A549 (cell line): ENCODE results near the gene CFAP100. TPM values are rescaled to one million over a fixed set of nuclear protein-coding genes. Genes with fewer than 3 reads are reported as not detected.

Experiments
- ATAC-seq, 2 experiments: fragments of 200-7000 bp in 1 of 2; fragments of >200 bp in 1 of 2; cut with Nextera tagmentation in 1 of 2; cut with Tn5 transposase in 1 of 2; 3 replicates each; pipeline versions ENCODE4 v1.8.0 to v1.9.1; 2018 to 2020; ENCODE audit warnings: mild to moderate bottlenecking in 1 of 2, moderate library complexity in 1 of 2
- CTCF ChIA-PET: fragments of 300-600 bp; sonication (Branson Sonifier 250); formaldehyde crosslinking; extraction: SDS; loops from one replicate; lab custom pipeline; 2021; ENCODE audit warnings: antibody characterized with exemption, inconsistent platforms; lab: Yijun Ruan, JAX
- POLR2A ChIA-PET: fragments of 350-600 bp; formaldehyde crosslinking; extraction: SDS; loops from one replicate; lab custom pipeline; 2021; ENCODE audit warnings: antibody characterized with exemption, inconsistent platforms; lab: Yijun Ruan, JAX
- DNase-seq, 2 experiments: peaks; one replicate each; pipeline versions ENCODE4 v3.0.0 to v3.0.0-alpha.2; 2011 to 2016; ENCODE audit warnings: low read depth in 1 of 2, low spot score in 1 of 2
- FAIRE-seq: peaks from 2 replicates; lab custom pipeline; 2011; peaks lifted over from hg19 to GRCh38; lab: Jason Lieb, UNC
- H3K27ac ChIP-seq, 2 experiments: fragments of >200 bp; sonication (Bioruptor Twin); formaldehyde crosslinking; 3 replicates each; pipeline ENCODE4 v1.5.1; 2016 to 2017
- H3K4me1 ChIP-seq: fragments of >200 bp; sonication (Bioruptor Twin); formaldehyde crosslinking; 3 replicates; pipeline ENCODE4 v1.6.1; 2016
- H3K4me2 ChIP-seq: fragments of >200 bp; sonication (Bioruptor Twin); formaldehyde crosslinking; 3 replicates; pipeline ENCODE4 v1.6.1; 2016
- H3K4me3 ChIP-seq: fragments of >200 bp; sonication (Bioruptor Twin); formaldehyde crosslinking; 3 replicates; pipeline ENCODE4 v1.5.1; 2016
- H3K9me3 ChIP-seq: fragments of >200 bp; sonication (Bioruptor Twin); formaldehyde crosslinking; 3 replicates; pipeline ENCODE4 v1.6.1; 2016
- BHLHE40 ChIP-seq: IDR thresholded peaks from 2 replicates; pipeline ENCODE4 v1.6.1; 2012; ENCODE audit warnings: low read depth, low read length, inconsistent platforms
- CHD4 ChIP-seq: fragments of 200-600 bp; sonication (generic); IDR thresholded peaks from 2 replicates; pipeline ENCODE4 v1.6.1; 2016; ENCODE audit warnings: antibody characterized with exemption, mild to moderate bottlenecking, borderline replicate concordance
- CTCF ChIP-seq: fragments of >200 bp; sonication (Bioruptor Twin); formaldehyde crosslinking; IDR thresholded peaks from 3 replicates; pipeline ENCODE4 v1.5.1; 2016
- EHMT2 ChIP-seq: fragments of 200-600 bp; sonication (generic); IDR thresholded peaks from 2 replicates; pipeline ENCODE4 v1.6.1; 2016; ENCODE audit warnings: antibody characterized with exemption, low read depth, mild to moderate bottlenecking, moderate library complexity
- ESRRA ChIP-seq: fragments of 150-350 bp; IDR thresholded peaks from 2 replicates; pipeline ENCODE4 v1.6.1; 2014; ENCODE audit warnings: mild to moderate bottlenecking, low read length, borderline replicate concordance
- FOSB ChIP-seq: fragments of 250-450 bp; sonication (Bioruptor Pico); IDR thresholded peaks from 2 replicates; pipeline ENCODE4 v1.5.0; 2020; ENCODE audit warnings: mild to moderate bottlenecking, moderate library complexity
- FOSL2 ChIP-seq, 2 experiments: fragments of 450-650 bp in 1 of 2; fragments of >200 bp in 1 of 2; sonication (Bioruptor Twin) in 1 of 2; formaldehyde crosslinking; IDR thresholded peaks; 2 replicates each; pipeline versions ENCODE4 v1.5.0 to v1.6.1; 2016 to 2020; ENCODE audit warnings: mild to moderate bottlenecking in 1 of 2, moderate library complexity in 1 of 2
- FOXS1 ChIP-seq: fragments of 250-450 bp; sonication (Bioruptor Pico); IDR thresholded peaks from 2 replicates; pipeline ENCODE4 v1.5.0; 2020; ENCODE audit warnings: mild to moderate bottlenecking, moderate library complexity
- HDAC2 ChIP-seq: fragments of 200-600 bp; sonication (generic); IDR thresholded peaks from 2 replicates; pipeline ENCODE4 v1.6.1; 2016
- HOXA7 ChIP-seq: fragments of 250-450 bp; sonication (Bioruptor Pico); IDR thresholded peaks from 2 replicates; pipeline ENCODE4 v1.5.0; 2020; ENCODE audit warnings: mild to moderate bottlenecking, moderate library complexity
- HOXB13 ChIP-seq: fragments of 250-450 bp; sonication (Bioruptor Pico); IDR thresholded peaks from 2 replicates; pipeline ENCODE4 v1.5.0; 2020; ENCODE audit warnings: low read depth, mild to moderate bottlenecking, moderate library complexity
- JUN ChIP-seq, 2 experiments: fragments of >200 bp; sonication (Bioruptor Twin); formaldehyde crosslinking; IDR thresholded peaks; 2 replicates in 1 of 2; 3 replicates in 1 of 2; pipeline ENCODE4 v1.6.1; 2016 to 2017
- JUNB ChIP-seq: fragments of >200 bp; sonication (Bioruptor Twin); formaldehyde crosslinking; IDR thresholded peaks from 2 replicates; pipeline ENCODE4 v1.6.1; 2016
- KDM1A ChIP-seq: fragments of 200-600 bp; sonication (generic); IDR thresholded peaks from 2 replicates; pipeline ENCODE4 v1.6.1; 2016; ENCODE audit warnings: low read depth, mild to moderate bottlenecking
- KDM5A ChIP-seq: fragments of 200-600 bp; sonication (generic); IDR thresholded peaks from 2 replicates; pipeline ENCODE4 v1.6.1; 2016; ENCODE audit warnings: antibody characterized with exemption, mild to moderate bottlenecking
- NR3C1 ChIP-seq: fragments of >200 bp; sonication (Bioruptor Twin); formaldehyde crosslinking; IDR thresholded peaks from 3 replicates; pipeline ENCODE4 v1.6.1; 2017
- RAD21 ChIP-seq, 2 experiments: fragments of >200 bp in 1 of 2; sonication (Bioruptor Twin) in 1 of 2; formaldehyde crosslinking in 1 of 2; IDR thresholded peaks in 1 of 2; conservative IDR thresholded peaks in 1 of 2; 2 replicates in 1 of 2; 3 replicates in 1 of 2; pipeline ENCODE4 v1.6.1; 2012 to 2018; ENCODE audit warnings: inconsistent platforms in 1 of 2
- RNF2 ChIP-seq: fragments of 200-600 bp; sonication (generic); IDR thresholded peaks from 2 replicates; pipeline ENCODE4 v1.6.1; 2016; ENCODE audit warnings: low read depth, mild to moderate bottlenecking, antibody characterized with exemption, moderate library complexity, borderline replicate concordance
- TFCP2L1 ChIP-seq: fragments of 250-450 bp; sonication (Bioruptor Pico); IDR thresholded peaks from 2 replicates; pipeline ENCODE4 v1.5.0; 2021; ENCODE audit warnings: mild to moderate bottlenecking
- TP53 ChIP-seq: fragments of 250-450 bp; sonication (Bioruptor Pico); IDR thresholded peaks from 2 replicates; pipeline ENCODE4 v1.5.0; 2021; ENCODE audit warnings: mild to moderate bottlenecking, moderate library complexity
- USF2 ChIP-seq: fragments of 450-650 bp; IDR thresholded peaks from 2 replicates; pipeline ENCODE4 v1.6.1; 2014; ENCODE audit warnings: antibody characterized with exemption
- ZC3H11A ChIP-seq: fragments of 450-650 bp; IDR thresholded peaks from 2 replicates; pipeline ENCODE4 v1.6.1; 2014; ENCODE audit warnings: antibody characterized with exemption, mild to moderate bottlenecking
- ZFP36 ChIP-seq: fragments of 450-650 bp; IDR thresholded peaks from 2 replicates; pipeline ENCODE4 v1.6.1; 2014; ENCODE audit warnings: borderline replicate concordance; ENCODE audit not compliant: partially characterized antibody
- ZNF302 ChIP-seq: fragments of 250-450 bp; sonication (Bioruptor Pico); IDR thresholded peaks from 2 replicates; pipeline ENCODE4 v1.9.0; 2021; ENCODE audit warnings: inconsistent platforms, mild to moderate bottlenecking, moderate library complexity
- WGBS: methylation state at CpG from one replicate; pipeline ENCODE4 v1.1.6; 2017; ENCODE audit errors: missing lambda C conversion rate; 5-methylcytosine and 5-hydroxymethylcytosine counted together
- polyA plus RNA-seq, 4 experiments: library from polyadenylated mRNA; depleted of rRNA in 3 of 4; stranded (reverse); fragments of >200 nt; fragmentation: RNase III in 1 of 4; extraction: RNeasy Plus Mini Kit Qiagen cat#74134 plus additional on column Dnase treatment in 1 of 4; gene quantifications; 2 replicates in 3 of 4; 3 replicates in 1 of 4; pipeline ENCODE4 v1.2.3, GENCODE V29; 2011 to 2017
- TF ChIP-seq, protein P1 (sequence below): IDR thresholded peaks from 2 replicates; pipeline ENCODE4 v1.6.1; 2012; ENCODE audit warnings: low read depth, borderline replicate concordance
- TF ChIP-seq, protein P2 (sequence below): IDR thresholded peaks from 2 replicates; pipeline ENCODE4 v1.6.1; 2012
- TF ChIP-seq, protein P3 (sequence below): fragments of >200 bp; sonication (Bioruptor Twin); formaldehyde crosslinking; IDR thresholded peaks from 2 replicates; pipeline ENCODE4 v1.6.1; 2016

Gene CFAP100
- polyA plus RNA-seq, 2 of the 4 experiments (the other 2 are of a cell fraction): not detected

DNA sequence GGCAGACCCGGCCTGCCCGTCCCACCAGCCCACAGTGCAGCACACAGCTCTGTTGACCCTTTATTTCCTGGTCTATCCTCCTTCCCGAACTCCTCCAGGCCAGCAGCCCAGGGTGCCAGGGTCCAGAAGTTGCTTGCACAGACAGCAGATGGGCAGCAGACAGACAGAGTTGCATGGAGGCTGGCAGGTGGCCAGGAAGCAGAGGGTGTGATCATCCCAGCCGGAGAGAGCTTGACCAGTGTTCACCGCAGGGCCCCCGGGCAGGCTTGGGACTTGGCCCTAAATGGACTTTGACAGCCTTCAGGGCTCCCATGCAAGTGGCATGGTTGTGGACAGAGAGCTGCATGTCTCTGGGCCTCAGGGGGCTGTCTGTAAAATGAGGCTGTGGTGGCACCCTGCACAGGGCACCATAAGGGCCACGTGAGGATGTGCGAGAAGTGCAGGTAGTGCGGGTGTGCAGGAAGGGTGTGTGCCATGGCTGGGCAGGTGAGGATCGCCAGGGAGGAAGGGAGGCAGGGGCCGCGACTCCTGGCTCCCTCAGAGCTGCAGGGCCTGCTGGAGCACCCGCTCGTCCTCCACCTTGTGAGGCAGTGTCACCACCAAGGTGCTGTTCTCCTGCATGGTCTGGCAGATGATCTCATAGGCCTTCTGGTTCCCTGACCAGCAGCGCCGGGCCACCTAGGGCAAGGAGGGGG, 87.2 kb downstream of the CFAP100 start:
- 81% methylated on average over 7 of the region's 16 CpGs for WGBS
- FAIRE-seq: no peak
- Histone ChIP-seq H3K4me1 (no peaks in the 10 kb centered on the region), H3K27ac (no peak overlapping the region), H3K4me2 (no peak overlapping the region), H3K9me3 (no peaks in the 10 kb centered on the region), H3K4me3 (no peak overlapping the region)
- no peak for DNase-seq
- no peak; a peak in 1 of 6 replicates for ATAC-seq
- TF ChIP-seq TP53 (CRISPR knock-in tag) (no peak), JUNB (no peak), JUN (IDR thresholded peaks at IDR 0.05) (no peak), RAD21 (conservative IDR thresholded peaks at IDR 0.05 in 1 of 2, IDR thresholded peaks at IDR 0.05 in 1 of 2) (no peak), RNF2 (no peak), NR3C1 (no peak), KDM5A (no peak), HOXB13 (CRISPR knock-in tag) (no peak), USF2 (no peak), FOSL2 (IDR thresholded peaks at IDR 0.05) (no peak), FOSL2 (CRISPR knock-in tag; IDR thresholded peaks at IDR 0.05) (no peak), TFCP2L1 (no peak), FOSB (CRISPR knock-in tag) (no peak)
- TF ChIP-seq, protein P1, sequence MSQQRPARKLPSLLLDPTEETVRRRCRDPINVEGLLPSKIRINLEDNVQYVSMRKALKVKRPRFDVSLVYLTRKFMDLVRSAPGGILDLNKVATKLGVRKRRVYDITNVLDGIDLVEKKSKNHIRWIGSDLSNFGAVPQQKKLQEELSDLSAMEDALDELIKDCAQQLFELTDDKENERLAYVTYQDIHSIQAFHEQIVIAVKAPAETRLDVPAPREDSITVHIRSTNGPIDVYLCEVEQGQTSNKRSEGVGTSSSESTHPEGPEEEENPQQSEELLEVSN: no peak
- TF ChIP-seq, protein P2, sequence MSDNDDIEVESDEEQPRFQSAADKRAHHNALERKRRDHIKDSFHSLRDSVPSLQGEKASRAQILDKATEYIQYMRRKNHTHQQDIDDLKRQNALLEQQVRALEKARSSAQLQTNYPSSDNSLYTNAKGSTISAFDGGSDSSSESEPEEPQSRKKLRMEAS: no peak
- ChIA-PET CTCF (interaction anchor here (0.9 kb wide), 1 partner anchor 10 kb away, joined by 3 read pairs; no protein-coding TSS in a partner anchor), POLR2A (no interaction called here)

- Histone ChIP-seq H3K27ac (no peak overlapping the region), H3K4me1 (no peaks in the 10 kb centered on the region), H3K9me3 (no peaks in the 10 kb centered on the region), H3K4me3 (no peak overlapping the region), H3K4me2 (no peak overlapping the region)
- 79% methylated on average over 12 of the region's 15 CpGs for WGBS
- TF ChIP-seq KDM1A (no peak), HDAC2 (no peak), BHLHE40 (no peak), TP53 (CRISPR knock-in tag) (no peak), ZNF302 (CRISPR knock-in tag) (no peak), CTCF (no peak)
- DNase-seq (no peak), FAIRE-seq (no peak), ATAC-seq (no peak)
- POLR2A ChIA-PET: no interaction called here
- CTCF ChIA-PET: no interaction called here
Measured at GRCh38 chr3:126482503-126483255, 88.0 kb downstream of the CFAP100 start.

- no peak for DNase-seq
- no peak for TF ChIP-seq ZFP36
- TF ChIP-seq FOXS1: no peak
- TF ChIP-seq ZC3H11A: no peak
- TF ChIP-seq ESRRA: no peak
- no peak for TF ChIP-seq EHMT2
- TF ChIP-seq, protein P3, sequence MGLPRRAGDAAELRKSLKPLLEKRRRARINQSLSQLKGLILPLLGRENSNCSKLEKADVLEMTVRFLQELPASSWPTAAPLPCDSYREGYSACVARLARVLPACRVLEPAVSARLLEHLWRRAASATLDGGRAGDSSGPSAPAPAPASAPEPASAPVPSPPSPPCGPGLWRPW: no peak
- no peak for TF ChIP-seq HOXA7
- no peak for TF ChIP-seq JUNB
- no peak for TF ChIP-seq RNF2
- TF ChIP-seq TP53 (CRISPR knock-in tag): no peak
- TF ChIP-seq CHD4: no peak
- TF ChIP-seq, all 56 proteins: peak for 0
- ATAC-seq: no peak
- Histone ChIP-seq H3K9me3 (no peaks in the 10 kb centered on the region), H3K4me2 (no peak overlapping the region), H3K4me1 (no peaks in the 10 kb centered on the region), H3K4me3 (no peak overlapping the region), H3K27ac (no peak overlapping the region)
- FAIRE-seq: no peak
- WGBS: 74% methylated on average over 8 of the region's 14 CpGs
- ChIA-PET CTCF (no interaction called here), POLR2A (no interaction called here)
Measured at GRCh38 chr3:126483321-126483761, 88.6 kb downstream of the CFAP100 start.
